ENCODE results near the gene MAK.
"Not testable (repeated sequence)": the region's sequence is repeated elsewhere in the genome, so short reads cannot be mapped to it uniquely, and the experiment has no call there.

The MAK gene

GRCh38 chr6:10837995-10838793 lies at the start of gene MAK:
MAK (minus strand) TSS chr6:10838539; CDS start chr6:10830648, 7,891 bp downstream.
- DNase-seq = peak in 13 of 14 donors; percentile 8 to 85 (median 60)

GRCh38 chr6:10886691-10887502 lies 48.6 kb upstream of the MAK start, which contains the start of gene SYCP2L:
SYCP2L (plus strand) TSS chr6:10887052; CDS start chr6:10887127, 75 bp downstream.
- DNase-seq = peak in 1 of 14 donors; percentile 4

GRCh38 chr6:10886365-10886690 lies 48.0 kb upstream of the MAK start:
- not testable (repeated sequence) for DNase-seq

- DNase-seq = no peak
Measured at GRCh38 chr6:10884245-10884972, 46.1 kb upstream of the MAK start.

- DNase-seq = no peak
Measured at GRCh38 chr6:10883312-10884244, 45.2 kb upstream of the MAK start.

GRCh38 chr6:10882657-10883171 lies 44.4 kb upstream of the MAK start:
- no peak for DNase-seq

GRCh38 chr6:10882253-10882630 lies 43.9 kb upstream of the MAK start:
- DNase-seq = not testable (repeated sequence)

- no peak for DNase-seq
Measured at GRCh38 chr6:10880366-10880765, 42.0 kb upstream of the MAK start.

GRCh38 chr6:10877871-10878270 lies 39.5 kb upstream of the MAK start:
- DNase-seq = no peak

- DNase-seq = no peak
Measured at GRCh38 chr6:10877012-10877411, 38.7 kb upstream of the MAK start.

- no peak for DNase-seq
Measured at GRCh38 chr6:10875026-10875425, 36.7 kb upstream of the MAK start.

GRCh38 chr6:10874207-10874606 lies 35.9 kb upstream of the MAK start:
- no peak for DNase-seq

- no peak for DNase-seq
Measured at GRCh38 chr6:10873374-10873773, 35.0 kb upstream of the MAK start.

- no peak for DNase-seq
Measured at GRCh38 chr6:10867952-10868351, 29.6 kb upstream of the MAK start.

- DNase-seq = not testable (repeated sequence)
Measured at GRCh38 chr6:10866709-10867108, 28.4 kb upstream of the MAK start.

- DNase-seq = not testable (repeated sequence)
Measured at GRCh38 chr6:10863031-10863430, 24.7 kb upstream of the MAK start.

GRCh38 chr6:10862361-10862760 lies 24.0 kb upstream of the MAK start:
- DNase-seq = no peak

- no peak for DNase-seq
Measured at GRCh38 chr6:10861086-10861485, 22.7 kb upstream of the MAK start.

- DNase-seq = no peak
Measured at GRCh38 chr6:10857259-10857658, 18.9 kb upstream of the MAK start.

- no peak for DNase-seq
Measured at GRCh38 chr6:10854922-10855632, 16.7 kb upstream of the MAK start.

GRCh38 chr6:10853849-10854300 lies 15.5 kb upstream of the MAK start:
- not testable (repeated sequence) for DNase-seq
